Activated CD4-positive, alpha-beta memory T cell treated with anti-CD3 and anti-CD28 coated beads, Interleukin-2, amount 10 ng/mL, durations not matched to agents 7 days and 5 days (primary cell): Measurements from ENCODE around the gene MAGEB10. TPM values are rescaled to one million over a fixed set of nuclear protein-coding genes. Genes with fewer than 3 reads are reported as not detected.

ENCODE experiments used
- CTCF ChIA-PET: fragments of 350-600 bp; sonication (Branson Sonifier 250); formaldehyde crosslinking; loops from one replicate; lab custom pipeline; 2021; ENCODE audit warnings: antibody characterized with exemption, inconsistent platforms; lab: Charles Lee
- POLR2A ChIA-PET: fragments of 350-600 bp; sonication (Branson Sonifier 250); formaldehyde crosslinking; loops from one replicate; lab custom pipeline; 2021; ENCODE audit warnings: antibody characterized with exemption; lab: Charles Lee
- DNase-seq: peaks from one replicate; pipeline ENCODE4 v3.0.0-alpha.2; 2020
- H3K27ac Mint-ChIP-seq: one replicate; pipeline ENCODE4 v1.8.0; 2021; ENCODE audit warnings: mild to moderate bottlenecking, mixed read lengths
- H3K27me3 Mint-ChIP-seq: one replicate; pipeline ENCODE4 v1.8.0; 2021; ENCODE audit warnings: mixed read lengths
- H3K36me3 Mint-ChIP-seq: one replicate; pipeline ENCODE4 v1.8.0; 2021; ENCODE audit warnings: low read depth, mixed read lengths
- H3K4me1 Mint-ChIP-seq: one replicate; pipeline ENCODE4 v1.8.0; 2021; ENCODE audit warnings: mixed read lengths
- H3K4me3 Mint-ChIP-seq: one replicate; pipeline ENCODE4 v1.8.0; 2021; ENCODE audit warnings: mild to moderate bottlenecking, mixed read lengths
- H3K9me3 Mint-ChIP-seq: one replicate; pipeline ENCODE4 v1.8.0; 2021; ENCODE audit warnings: mixed read lengths
- total RNA-seq, 2 experiments: library from RNA; stranded (reverse); gene quantifications; one replicate each; pipeline ENCODE4 v1.2.3, GENCODE V29; 2021

The MAGEB10 gene
- total RNA-seq, 2 experiments from 2014 or later = not detected

DNA sequence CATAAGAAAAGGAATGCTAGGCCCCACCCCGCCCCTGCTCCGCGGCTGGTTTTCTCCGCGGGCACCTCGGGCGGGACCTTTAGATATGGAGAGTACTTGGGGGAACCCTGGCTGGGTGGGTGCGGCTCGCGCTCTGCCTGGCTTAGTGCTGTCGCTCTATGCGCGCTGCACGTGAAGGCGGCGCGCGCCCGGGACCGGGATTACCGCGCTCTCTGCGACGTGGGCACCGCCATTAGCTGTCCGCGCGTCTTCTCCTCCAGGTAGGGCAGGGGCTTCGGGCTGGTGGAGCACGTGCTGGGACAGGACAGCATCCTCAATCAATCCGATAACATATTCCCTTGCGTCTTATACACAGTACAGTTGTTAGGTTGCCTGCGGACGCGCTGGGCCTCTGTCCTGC lies 56.0 kb downstream of the MAGEB10 start:
- H3K4me1 Mint-ChIP-seq = no peaks in the 10 kb centered on the region
- CTCF ChIA-PET = no interaction called here
- H3K4me3 Mint-ChIP-seq = no peak overlapping the region
- H3K27me3 Mint-ChIP-seq = no peaks in the 10 kb centered on the region
- no peaks in the 10 kb centered on the region for H3K9me3 Mint-ChIP-seq
- no peak for DNase-seq
- POLR2A ChIA-PET = no interaction called here
- no peaks in the 10 kb centered on the region for H3K36me3 Mint-ChIP-seq
- no peak overlapping the region for H3K27ac Mint-ChIP-seq

Other genes with a start within 250 kb of the MAGEB10 start
- gene DCAF8L2, start 217.6 kb upstream of the MAGEB10 start, total RNA-seq = not detected
- gene DCAF8L1, start 173.5 kb downstream of the MAGEB10 start, total RNA-seq = not detected